Breast epithelium (tissue), 4 donors: ENCODE data around the gene PLXNA4. TPM values are rescaled to one million over a fixed set of nuclear protein-coding genes. Genes with fewer than 3 reads are reported as not detected.
A peak's percentile ranks its signal among the peaks of the same experiment; 100 is the strongest.

Experiments
- DNase-seq, 2 donors: peaks; one replicate each; pipeline ENCODE4 v3.0.0-alpha.2; 2019; ENCODE audit warnings: low spot score in 2 of 2
- H3K27ac ChIP-seq, 2 donors: fragments of 200-600 bp; sonication (generic) in 1 of 2; one replicate each; pipeline ENCODE4 v1.5.1; 2016 to 2019; ENCODE audit warnings: mild to moderate bottlenecking in 1 of 2
- H3K27me3 ChIP-seq, 2 donors: fragments of 200-600 bp; sonication (generic) in 1 of 2; one replicate each; pipeline versions ENCODE4 v1.5.1 to v1.6.0; 2017 to 2019; ENCODE audit warnings: control low read depth in 1 of 2, mild to moderate bottlenecking in 1 of 2
- H3K36me3 ChIP-seq: fragments of 200-600 bp; one replicate; pipeline ENCODE4 v1.5.1; 2019
- H3K4me1 ChIP-seq, 2 donors: fragments of 200-600 bp; sonication (generic); one replicate each; pipeline ENCODE4 v1.5.1; 2016 to 2019; ENCODE audit warnings: control low read depth in 1 of 2
- H3K4me3 ChIP-seq, 3 donors: fragments of 200-600 bp; sonication (generic); 1 replicate in 2 of 3; 2 replicates in 1 of 3; pipeline ENCODE4 v1.5.1; 2016 to 2019; ENCODE audit warnings: mild to moderate bottlenecking in 3 of 3, moderate library complexity in 2 of 3
- H3K9me3 ChIP-seq, 2 donors: fragments of 200-600 bp; sonication (generic) in 1 of 2; one replicate each; pipeline ENCODE4 v1.5.1; 2016 to 2019; ENCODE audit warnings: control low read depth in 1 of 2
- CTCF ChIP-seq, 3 donors: fragments of 450-650 bp; IDR thresholded peaks; one replicate each; pipeline ENCODE4 v1.5.1; 2016 to 2017; ENCODE audit warnings: antibody characterized with exemption in 3 of 3, mild to moderate bottlenecking in 3 of 3, moderate library complexity in 3 of 3
- POLR2A ChIP-seq: fragments of 450-650 bp; IDR thresholded peaks from one replicate; pipeline ENCODE4 v1.6.1; 2016; ENCODE audit warnings: antibody characterized with exemption, mild to moderate bottlenecking, moderate library complexity
- POLR2AphosphoS5 ChIP-seq, 3 donors: sonication (generic); formaldehyde crosslinking; IDR thresholded peaks; one replicate each; pipeline ENCODE4 v1.6.1; 2017; ENCODE audit warnings: antibody characterized with exemption in 3 of 3
- intact Hi-C: fragments of 100-400 bp; cut with DNase I; formaldehyde crosslinking; loops from one replicate; pipeline ENCODE4 v1.15.1; 2023; ENCODE audit warnings: low total_unique reads
- total RNA-seq, 3 donors: library from RNA; depleted of rRNA; stranded (reverse); fragments of >200 nt; gene quantifications; one replicate each; pipeline ENCODE4 v1.1.0, GENCODE V29; 2016

PLXNA4 gene
- total RNA-seq, 3 donors from 2014 or later = 7.2 to 32.5 (median 26.2) TPM

DNA sequence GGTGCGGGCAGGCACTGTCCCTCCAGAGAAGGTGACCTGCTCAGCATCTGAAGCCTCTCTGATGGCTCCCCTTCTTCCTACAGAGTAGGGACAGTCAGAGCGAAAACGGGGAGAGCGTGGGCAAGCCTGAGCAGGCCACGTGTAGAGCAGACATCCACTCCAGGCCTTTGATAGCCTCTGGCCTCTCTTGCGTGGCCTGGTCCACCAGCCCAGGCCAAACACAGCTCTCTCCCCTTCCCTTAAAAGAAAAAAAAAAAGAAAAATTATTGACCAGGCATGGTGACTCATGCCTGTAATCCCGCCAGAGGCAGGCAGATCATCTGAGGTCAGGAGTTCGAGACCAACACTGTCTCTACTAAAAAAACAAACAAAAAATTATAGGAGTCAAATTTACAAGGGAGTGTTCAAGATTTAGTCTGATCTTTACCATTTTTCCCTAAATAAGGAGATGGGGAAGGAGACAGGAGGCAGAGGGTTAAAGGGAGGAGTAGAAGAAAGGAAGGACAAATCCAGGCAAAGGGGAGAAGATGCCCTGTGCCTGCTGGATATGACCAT is 84.8 kb downstream of the PLXNA4 start:
- Histone ChIP-seq H3K4me1 (no peaks in the 10 kb centered on the region), H3K27ac (no peak overlapping the region), H3K9me3 (no peaks in the 10 kb centered on the region), H3K36me3 (no peaks in the 10 kb centered on the region), H3K4me3 (no peak overlapping the region), H3K27me3 (no peaks in the 10 kb centered on the region)
- DNase-seq = no peak
- no peak for TF ChIP-seq POLR2A
- no peak for TF ChIP-seq CTCF (IDR thresholded peaks at IDR 0.05)
- no peak for TF ChIP-seq POLR2AphosphoS5 (IDR thresholded peaks at IDR 0.05)
- intact Hi-C loops = no loop called here

DNA sequence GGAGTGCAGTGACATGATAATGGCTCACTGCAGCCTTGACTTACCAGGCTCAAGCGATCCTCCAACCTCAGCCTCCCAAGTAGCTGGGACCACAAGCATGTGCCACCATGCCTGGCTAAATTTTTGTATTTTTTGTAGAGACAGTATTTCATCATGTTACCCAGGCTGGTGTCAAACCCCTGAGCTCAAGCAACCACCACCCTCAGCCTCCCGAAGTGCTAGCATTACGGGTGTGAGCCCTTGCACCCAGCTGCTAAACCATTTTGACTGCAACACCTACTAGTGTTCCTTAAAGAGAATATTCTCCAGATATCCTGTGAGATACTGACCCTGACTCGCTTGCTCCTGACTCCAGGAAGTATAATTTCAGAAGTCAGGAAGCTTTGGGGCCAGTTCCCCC is 85.8 kb downstream of the PLXNA4 start:
- Histone ChIP-seq H3K9me3 (no peaks in the 10 kb centered on the region), H3K4me1 (no peaks in the 10 kb centered on the region), H3K36me3 (no peaks in the 10 kb centered on the region), H3K27me3 (no peaks in the 10 kb centered on the region), H3K27ac (no peak overlapping the region), H3K4me3 (no peak overlapping the region)
- intact Hi-C loops = no loop called here
- no peak for DNase-seq
- TF ChIP-seq POLR2AphosphoS5 (IDR thresholded peaks at IDR 0.05) (no peak), CTCF (IDR thresholded peaks at IDR 0.05) (no peak), POLR2A (no peak)

DNA sequence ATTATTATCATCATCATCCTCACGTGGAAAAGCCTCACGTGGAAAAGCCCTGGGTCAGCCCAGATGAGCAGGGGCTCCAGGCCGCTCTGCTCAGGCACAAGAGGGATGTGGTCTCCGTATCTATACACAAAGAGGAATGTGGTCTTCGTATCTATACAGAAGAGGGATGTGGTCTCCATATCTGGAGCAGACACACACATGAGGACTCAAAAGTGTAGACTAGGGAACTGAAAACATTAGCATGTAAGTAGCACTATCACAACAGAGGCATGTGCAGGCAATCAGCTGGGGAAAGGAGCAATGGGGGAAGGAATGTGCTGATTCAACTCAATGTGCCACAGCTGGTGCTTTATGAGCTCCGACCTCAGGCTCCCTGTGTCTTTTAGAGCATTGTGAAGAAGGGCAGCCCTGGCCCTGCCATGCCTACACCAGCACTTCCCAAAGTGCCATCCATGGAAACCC is 86.5 kb downstream of the PLXNA4 start:
- Histone ChIP-seq H3K4me1 (no peaks in the 10 kb centered on the region), H3K36me3 (no peaks in the 10 kb centered on the region), H3K27ac (no peak overlapping the region), H3K4me3 (no peak overlapping the region), H3K9me3 (no peaks in the 10 kb centered on the region), H3K27me3 (no peaks in the 10 kb centered on the region)
- DNase-seq = no peak
- intact Hi-C loops = no loop called here
- TF ChIP-seq POLR2A = no peak
- no peak for TF ChIP-seq POLR2AphosphoS5 (IDR thresholded peaks at IDR 0.05)
- no peak for TF ChIP-seq CTCF (IDR thresholded peaks at IDR 0.05)

DNA sequence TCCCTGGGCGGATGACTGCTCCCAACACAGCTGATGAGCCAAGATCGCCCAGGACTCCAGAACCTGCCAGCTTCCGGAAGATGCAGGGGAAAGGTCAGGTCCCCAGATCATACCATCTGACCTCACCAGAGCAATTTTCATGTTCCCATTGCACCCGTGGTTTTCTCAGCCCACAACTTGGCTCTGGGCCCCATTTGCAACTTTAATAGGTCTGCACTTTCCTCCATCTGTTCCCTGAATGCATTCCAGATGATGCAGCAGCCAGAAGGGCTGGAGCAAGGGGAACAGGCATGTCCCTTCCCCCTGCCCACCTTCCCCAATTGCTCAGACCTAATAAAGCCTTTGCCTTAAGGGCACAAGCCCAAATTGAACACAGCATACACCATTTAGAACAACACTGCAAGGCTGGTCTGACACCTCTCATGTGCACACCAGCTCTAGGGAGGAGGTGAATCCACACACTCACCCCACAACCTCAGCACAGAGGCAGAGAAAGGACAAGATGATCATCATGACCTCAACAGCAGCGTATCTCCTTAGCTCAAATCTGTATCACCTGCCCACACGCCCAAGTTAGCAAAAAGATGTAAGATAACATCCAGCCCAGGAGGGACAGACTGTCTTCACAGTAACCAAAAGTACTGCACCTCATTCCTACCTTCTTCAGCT is 87.5 kb downstream of the PLXNA4 start:
- no peak overlapping the region for H3K27ac ChIP-seq
- DNase-seq = no peak
- H3K4me3 ChIP-seq = no peak overlapping the region
- TF ChIP-seq CTCF (IDR thresholded peaks at IDR 0.05) = no peak
- no peak for TF ChIP-seq POLR2AphosphoS5 (IDR thresholded peaks at IDR 0.05)
- TF ChIP-seq POLR2A = no peak
- intact Hi-C loops = no loop called here
- no peaks in the 10 kb centered on the region for H3K27me3 ChIP-seq
- H3K9me3 ChIP-seq = no peaks in the 10 kb centered on the region
- no peaks in the 10 kb centered on the region for H3K4me1 ChIP-seq
- H3K36me3 ChIP-seq = no peaks in the 10 kb centered on the region

DNA sequence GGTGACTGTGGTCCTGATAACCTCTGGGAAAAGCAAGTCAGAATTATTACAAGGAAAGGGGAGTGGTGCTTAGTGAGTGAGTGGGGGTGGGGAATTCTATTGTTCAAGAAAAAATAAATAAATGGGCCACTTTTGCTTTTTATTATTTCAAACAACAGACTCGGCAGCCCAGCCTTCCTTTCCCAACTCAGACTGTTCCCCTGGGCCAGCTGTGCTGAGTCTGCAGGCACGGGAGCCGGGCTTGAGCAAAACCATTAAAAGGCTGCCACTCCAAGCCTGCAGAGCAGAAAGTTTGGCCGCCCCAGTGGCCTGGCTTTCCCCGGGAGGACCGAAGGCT is 90.0 kb downstream of the PLXNA4 start:
- no peak for DNase-seq

More for the DNA sequence above, 90.0 kb downstream of the PLXNA4 start:
- Histone ChIP-seq H3K36me3 (no peaks in the 10 kb centered on the region), H3K27ac (peak overlapping the region in 1 of 2 donors; percentile 29), H3K4me1 (no peaks in the 10 kb centered on the region), H3K27me3 (no peaks in the 10 kb centered on the region), H3K9me3 (no peaks in the 10 kb centered on the region), H3K4me3 (no peak overlapping the region)
- TF ChIP-seq POLR2AphosphoS5 (IDR thresholded peaks at IDR 0.05) (no peak), CTCF (IDR thresholded peaks at IDR 0.05) (no peak), POLR2A (no peak)
- intact Hi-C loops = no loop called here
